ENCODE results near the gene CBLL2. TPM values are rescaled to one million over a fixed set of nuclear protein-coding genes. Genes with fewer than 3 reads are reported as not detected.

CBLL2 gene
- polyA plus RNA-seq, 3 donors, result not detected

GRCh38 chrX:22249371-22249770 lies 23.3 kb upstream of the CBLL2 start:
- DNase-seq, result no peak
- no peaks in the 10 kb centered on the region for H3K36me3 ChIP-seq (replicated peaks in 1 of 2; ENCODE audit: control insufficient read depth in 1 of 2, insufficient read depth in 2 of 2, low read length in 2 of 2)
- no peaks in the 10 kb centered on the region for H4K20me1 ChIP-seq (ENCODE audit: insufficient read depth, low read length)
- no peaks in the 10 kb centered on the region for H3K27me3 Mint-ChIP-seq (ENCODE audit: low read depth in 3 of 3)
- H2AFZ ChIP-seq (ENCODE audit: insufficient read depth, low read depth, low read length, poor library complexity, severe bottlenecking), result no peak overlapping the region
- no peaks in the 10 kb centered on the region for H3K27me3 ChIP-seq (ENCODE audit: control insufficient read depth in 2 of 2, insufficient read depth in 2 of 2, low read length in 2 of 2)
- peaks cover 0 to 1% (median 0%) of the 10 kb centered on the region in 7 donors for H3K9me3 Mint-ChIP-seq
- H3K4me2 ChIP-seq (replicated peaks; ENCODE audit: extremely low read depth, low read length, poor library complexity, severe bottlenecking), result no peak overlapping the region
- H3K36me3 Mint-ChIP-seq, result no peaks in the 10 kb centered on the region
- no peak overlapping the region for H3K4me3 Mint-ChIP-seq
- no peaks in the 10 kb centered on the region for H3K79me2 ChIP-seq (ENCODE audit: insufficient read depth, low read length)
- TF ChIP-seq, protein P1, sequence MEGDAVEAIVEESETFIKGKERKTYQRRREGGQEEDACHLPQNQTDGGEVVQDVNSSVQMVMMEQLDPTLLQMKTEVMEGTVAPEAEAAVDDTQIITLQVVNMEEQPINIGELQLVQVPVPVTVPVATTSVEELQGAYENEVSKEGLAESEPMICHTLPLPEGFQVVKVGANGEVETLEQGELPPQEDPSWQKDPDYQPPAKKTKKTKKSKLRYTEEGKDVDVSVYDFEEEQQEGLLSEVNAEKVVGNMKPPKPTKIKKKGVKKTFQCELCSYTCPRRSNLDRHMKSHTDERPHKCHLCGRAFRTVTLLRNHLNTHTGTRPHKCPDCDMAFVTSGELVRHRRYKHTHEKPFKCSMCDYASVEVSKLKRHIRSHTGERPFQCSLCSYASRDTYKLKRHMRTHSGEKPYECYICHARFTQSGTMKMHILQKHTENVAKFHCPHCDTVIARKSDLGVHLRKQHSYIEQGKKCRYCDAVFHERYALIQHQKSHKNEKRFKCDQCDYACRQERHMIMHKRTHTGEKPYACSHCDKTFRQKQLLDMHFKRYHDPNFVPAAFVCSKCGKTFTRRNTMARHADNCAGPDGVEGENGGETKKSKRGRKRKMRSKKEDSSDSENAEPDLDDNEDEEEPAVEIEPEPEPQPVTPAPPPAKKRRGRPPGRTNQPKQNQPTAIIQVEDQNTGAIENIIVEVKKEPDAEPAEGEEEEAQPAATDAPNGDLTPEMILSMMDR (IDR thresholded peaks at IDR 0.05), result no peak
- intact Hi-C loops (cut with micrococcal nuclease), result no loop called here
- H3K4me1 ChIP-seq (ENCODE audit: control insufficient read depth in 1 of 2, insufficient read depth in 2 of 2, low read length in 2 of 2), result no peaks in the 10 kb centered on the region
- H3K27ac Mint-ChIP-seq, result no peak overlapping the region
- no peak overlapping the region for H3K27ac ChIP-seq (ENCODE audit: low read depth in 1 of 2, low read length in 2 of 2)
- no peaks in the 10 kb centered on the region for H3K4me1 Mint-ChIP-seq
- no peak overlapping the region for H3K9ac ChIP-seq (ENCODE audit: insufficient read depth, low read length, poor library complexity, severe bottlenecking)
- H3K4me3 ChIP-seq (replicated peaks in 1 of 3; ENCODE audit: low read depth in 2 of 3, low read length in 3 of 3), result no peak overlapping the region
- H3K9me3 ChIP-seq (replicated peaks in 1 of 2; ENCODE audit: control insufficient read depth in 1 of 2, insufficient read depth in 1 of 2, low read length in 2 of 2), result no peaks in the 10 kb centered on the region
- WGBS (ENCODE audit: insufficient coverage), result no CpG with 5 or more reads among the region's 2 CpGs

DNA sequence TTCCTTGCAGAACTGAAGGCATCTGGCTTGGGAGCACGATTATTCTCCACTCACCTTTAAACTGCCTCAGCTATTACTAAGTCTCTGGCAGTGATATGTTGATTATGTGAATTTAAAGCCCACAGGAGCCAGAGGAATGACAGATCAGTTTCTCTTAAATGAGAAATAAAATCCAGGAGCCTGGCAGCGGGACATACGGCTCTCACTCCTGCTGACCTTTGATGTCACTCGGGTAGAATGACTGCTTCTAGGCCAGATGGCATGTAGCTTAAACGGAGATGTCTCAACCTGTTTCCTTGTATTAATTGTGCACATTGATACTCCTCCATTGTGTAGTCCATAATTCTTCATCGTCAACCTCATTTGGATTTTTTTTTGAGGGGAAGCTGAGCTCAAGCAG lies 4.0 kb upstream of the CBLL2 start:
- no peaks in the 10 kb centered on the region for H3K36me3 ChIP-seq (replicated peaks in 1 of 2; ENCODE audit: control insufficient read depth in 1 of 2, insufficient read depth in 2 of 2, low read length in 2 of 2)
- TF ChIP-seq, protein P1 (IDR thresholded peaks at IDR 0.05), result no peak
- no peaks in the 10 kb centered on the region for H4K20me1 ChIP-seq (ENCODE audit: insufficient read depth, low read length)
- intact Hi-C loops (cut with micrococcal nuclease), result no loop called here
- H3K4me1 Mint-ChIP-seq, result no peaks in the 10 kb centered on the region
- no peak for DNase-seq
- H3K27ac Mint-ChIP-seq, result no peak overlapping the region
- H3K9ac ChIP-seq (ENCODE audit: insufficient read depth, low read length, poor library complexity, severe bottlenecking), result no peak overlapping the region
- no peaks in the 10 kb centered on the region for H3K4me1 ChIP-seq (ENCODE audit: control insufficient read depth in 1 of 2, insufficient read depth in 2 of 2, low read length in 2 of 2)
- peaks cover 0 to 13% (median 1%) of the 10 kb centered on the region in 7 donors for H3K9me3 Mint-ChIP-seq
- H3K27me3 Mint-ChIP-seq (ENCODE audit: low read depth in 3 of 3), result peaks cover 0 to 2% (median 0%) of the 10 kb centered on the region in 3 donors
- no peaks in the 10 kb centered on the region for H3K79me2 ChIP-seq (ENCODE audit: insufficient read depth, low read length)
- no peak overlapping the region for H3K4me3 Mint-ChIP-seq
- no peak overlapping the region for H2AFZ ChIP-seq (ENCODE audit: insufficient read depth, low read depth, low read length, poor library complexity, severe bottlenecking)
- no peak overlapping the region for H3K27ac ChIP-seq (ENCODE audit: low read depth in 1 of 2, low read length in 2 of 2)
- no peaks in the 10 kb centered on the region for H3K36me3 Mint-ChIP-seq
- no peak overlapping the region for H3K4me3 ChIP-seq (replicated peaks in 1 of 3; ENCODE audit: low read depth in 2 of 3, low read length in 3 of 3)
- no peak overlapping the region for H3K4me2 ChIP-seq (replicated peaks; ENCODE audit: extremely low read depth, low read length, poor library complexity, severe bottlenecking)
- H3K27me3 ChIP-seq (ENCODE audit: control insufficient read depth in 2 of 2, insufficient read depth in 2 of 2, low read length in 2 of 2), result no peaks in the 10 kb centered on the region
- no peaks in the 10 kb centered on the region for H3K9me3 ChIP-seq (replicated peaks in 1 of 2; ENCODE audit: control insufficient read depth in 1 of 2, insufficient read depth in 1 of 2, low read length in 2 of 2)
- 88% methylated on average over 4 of the region's 6 CpGs for WGBS (ENCODE audit: insufficient coverage)

Measured in CD14-positive monocyte (primary cell).